RPMI7951 (cell line): ENCODE data around the gene C4orf54. TPM values are rescaled to one million over a fixed set of nuclear protein-coding genes. Genes with fewer than 3 reads are reported as not detected.

Experiments used
- DNase-seq: peaks from one replicate; pipeline ENCODE4 v3.0.0-alpha.2; 2012; ENCODE audit warnings: low read depth
- total RNA-seq: library from RNA; depleted of rRNA; stranded (reverse); fragments of >200 nt; shearing (Covaris generic); gene quantifications from 2 replicates; pipeline ENCODE4 v1.2.3, GENCODE V29; 2014; rRNA removed

Gene C4orf54
- 1.4 TPM in 2 replicates for total RNA-seq

DNA sequence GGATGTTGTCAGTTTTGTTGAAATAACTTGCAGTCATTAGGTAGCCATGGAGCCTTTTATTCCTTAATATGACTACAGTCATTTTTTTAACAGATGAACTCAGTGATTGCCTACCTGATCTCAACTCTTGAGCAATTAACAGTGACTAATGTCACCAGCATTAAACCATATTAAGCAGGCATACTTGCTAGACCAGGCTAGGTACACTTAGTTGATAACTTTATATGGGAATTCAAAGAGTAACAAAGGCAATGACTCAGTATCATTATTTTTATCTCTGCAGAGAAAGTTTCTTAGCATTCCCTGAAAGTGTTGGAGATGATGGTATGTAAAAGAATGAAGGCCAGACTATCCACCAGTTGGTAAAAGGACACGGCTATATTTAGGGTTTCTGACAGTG lies at the start of gene C4orf54:
TSS of gene C4orf54 (minus strand) at position 31 of the 400 bp plus-strand sequence. CDS start 3,180 bp downstream, outside the sequence.
- DNase-seq: no peak

DNA sequence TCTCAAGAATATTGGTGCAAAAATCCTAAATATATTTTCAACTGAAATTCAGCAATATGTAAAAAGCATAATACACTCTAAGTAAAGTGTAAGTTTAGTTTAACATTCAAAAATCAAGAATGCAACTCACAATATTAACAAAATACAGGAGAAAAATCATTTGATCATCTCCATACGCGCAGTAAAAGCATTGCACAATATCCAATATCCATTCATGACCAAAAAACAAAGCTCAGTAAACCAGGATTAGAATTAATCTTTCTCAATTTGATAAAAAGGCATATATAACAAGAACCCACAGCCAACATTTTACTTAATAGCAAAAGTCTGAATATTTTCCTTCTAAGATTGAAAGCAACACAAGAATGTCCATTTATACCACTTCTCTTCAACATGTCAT lies 48.3 kb upstream of the C4orf54 start:
- DNase-seq: no peak

DNA sequence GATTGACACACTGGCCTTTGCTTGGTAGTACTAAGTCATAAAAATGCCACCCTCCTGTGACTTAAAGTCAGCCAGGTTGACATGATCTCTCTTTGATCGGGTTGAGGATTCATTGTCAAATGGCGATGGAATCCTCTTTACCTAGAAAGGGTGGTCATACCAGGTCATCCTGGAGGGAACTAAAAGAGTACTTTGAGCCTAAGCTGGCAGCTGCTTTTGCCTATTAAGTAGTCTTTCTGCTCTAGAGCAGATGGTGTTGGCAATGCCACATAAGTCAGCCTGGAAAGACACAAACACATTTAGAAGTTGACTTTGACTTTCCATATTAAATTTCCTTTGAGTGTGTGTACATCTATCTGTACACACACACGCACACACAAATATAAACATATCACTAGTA lies 39.2 kb upstream of the C4orf54 start:
- DNase-seq: no peak

DNA sequence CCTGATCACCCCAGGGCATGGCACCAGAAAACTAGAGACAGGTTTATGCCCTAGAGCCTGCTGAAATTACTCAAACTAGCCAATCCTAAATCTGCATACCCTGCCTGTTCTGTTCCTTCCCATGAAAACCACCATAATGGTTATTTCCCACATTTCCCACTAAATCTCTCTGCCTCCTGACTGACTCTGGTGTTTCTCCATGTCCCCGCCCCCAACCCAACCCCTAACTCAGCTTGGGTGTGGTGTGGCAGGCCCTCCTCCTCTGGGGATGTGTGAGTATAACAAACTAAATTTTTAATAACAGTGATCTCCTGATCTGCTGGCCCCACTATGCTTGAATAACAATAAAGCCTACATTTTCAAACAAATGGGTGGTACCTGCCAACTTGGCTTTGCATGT lies 35.5 kb upstream of the C4orf54 start:
- no peak for DNase-seq

DNA sequence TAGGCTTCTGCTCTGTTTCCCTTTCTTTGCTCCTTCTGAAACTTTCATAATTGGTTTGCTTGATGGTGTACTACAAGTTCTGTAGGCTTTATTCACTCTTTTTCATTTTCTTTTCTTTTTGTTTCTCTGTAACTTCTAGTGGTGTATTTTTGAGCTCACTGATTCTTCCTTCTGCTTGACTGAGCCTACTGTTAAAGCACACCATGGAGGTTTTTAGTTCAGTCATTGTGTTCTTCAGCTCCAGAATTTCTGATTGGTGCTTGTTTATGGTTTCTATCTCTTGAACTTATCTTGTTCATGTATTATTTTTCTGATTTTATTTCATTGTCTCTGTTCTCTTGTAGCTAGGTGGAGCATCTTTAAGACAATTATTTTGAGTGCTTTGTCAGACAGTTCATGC lies 33.4 kb upstream of the C4orf54 start:
- DNase-seq: no peak

DNA sequence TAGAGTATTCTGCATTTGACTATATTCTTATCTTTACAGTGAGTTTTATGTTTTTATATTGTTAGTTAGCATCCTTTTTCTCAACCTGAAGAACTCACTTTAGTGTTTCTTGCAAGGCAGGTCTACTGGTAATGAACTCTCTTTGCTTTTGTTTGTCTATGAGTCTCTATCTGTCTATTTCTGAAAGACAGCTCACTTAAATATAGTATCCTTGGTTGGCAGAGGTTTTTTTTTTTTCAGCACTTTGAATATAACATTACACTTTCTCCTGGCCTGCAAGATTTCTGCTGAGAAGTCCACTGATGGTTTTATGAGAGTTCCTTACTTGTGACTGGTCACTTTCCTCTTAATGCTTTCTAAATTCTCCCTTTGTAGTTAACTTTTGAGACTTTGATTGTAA lies 32.8 kb upstream of the C4orf54 start:
- DNase-seq: no peak

DNA sequence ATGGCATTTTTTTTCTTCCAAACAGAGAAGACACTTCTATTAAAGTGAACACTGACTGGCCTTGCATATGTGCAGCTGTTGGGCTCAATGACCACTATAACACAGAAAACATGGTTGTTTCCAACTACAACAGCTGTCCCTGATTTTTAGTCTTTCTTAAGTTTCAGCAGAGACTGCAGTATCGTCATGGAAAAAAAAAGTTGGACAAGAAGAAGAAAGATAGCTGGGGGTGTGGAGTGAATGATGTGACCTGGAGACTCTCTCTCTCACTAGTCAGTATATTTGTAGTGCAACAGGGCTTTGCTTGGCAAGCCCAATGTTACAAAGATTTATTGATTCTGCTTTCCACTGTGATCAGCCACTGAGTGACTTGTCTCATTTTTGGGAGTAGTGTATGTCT lies 29.5 kb upstream of the C4orf54 start:
- no peak for DNase-seq

DNA sequence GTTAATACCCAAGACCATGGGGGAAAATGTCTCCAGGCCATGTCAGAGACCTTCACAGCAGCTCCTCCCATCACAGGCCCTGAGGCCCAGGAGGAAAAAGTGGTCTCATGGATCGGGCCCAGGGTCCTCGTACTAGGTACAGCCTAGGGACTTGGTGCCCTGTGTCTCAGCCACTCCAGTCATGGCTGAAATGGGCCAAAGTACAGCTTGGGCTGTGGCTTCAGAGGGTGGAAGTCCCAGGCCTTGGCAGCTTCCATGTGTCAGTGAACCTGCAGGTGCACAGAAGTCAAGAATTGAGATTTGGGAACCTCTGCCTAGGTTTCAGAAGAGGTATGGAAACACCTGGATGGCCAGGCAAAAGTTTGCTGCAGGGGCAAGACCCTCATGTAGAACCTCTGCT lies 27.6 kb upstream of the C4orf54 start:
- DNase-seq: no peak

DNA sequence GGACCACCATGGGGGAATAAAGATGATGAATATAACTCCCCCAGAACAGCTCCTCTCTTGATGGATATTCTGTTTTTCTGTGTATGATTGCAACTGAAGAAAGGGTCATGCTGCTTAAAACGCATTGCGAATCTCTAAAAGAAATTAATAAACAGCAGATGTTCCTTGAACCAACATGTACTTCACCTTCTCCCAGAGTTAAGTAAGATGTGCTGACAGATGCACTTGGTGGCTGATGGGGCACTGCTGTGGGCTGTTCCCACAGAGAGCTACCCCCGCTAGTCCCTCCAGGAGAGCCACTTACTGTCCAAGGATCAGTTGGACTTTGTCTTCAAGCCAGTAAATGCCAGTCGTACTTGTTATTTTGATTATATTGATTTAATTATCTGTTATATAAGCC lies 26.3 kb upstream of the C4orf54 start:
- DNase-seq: no peak

DNA sequence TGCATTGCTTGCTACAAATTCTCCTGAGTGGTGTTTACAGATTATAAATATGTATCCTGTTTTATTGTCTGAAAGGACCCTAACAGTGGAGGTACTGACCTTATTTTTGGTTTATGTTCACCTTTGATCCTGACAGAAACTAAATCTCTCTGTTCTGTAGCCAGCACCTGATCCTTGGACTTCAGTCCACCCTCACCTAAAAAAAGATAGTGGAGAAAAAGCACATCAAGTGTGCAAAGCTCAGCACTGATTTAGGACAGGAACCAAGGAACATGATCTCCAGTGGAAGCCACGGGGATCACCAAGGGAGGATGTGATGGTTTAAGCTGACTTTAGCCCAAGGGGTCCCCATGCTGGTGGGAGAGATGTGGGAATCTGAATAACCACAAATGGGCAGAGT lies 22.3 kb upstream of the C4orf54 start:
- no peak for DNase-seq

DNA sequence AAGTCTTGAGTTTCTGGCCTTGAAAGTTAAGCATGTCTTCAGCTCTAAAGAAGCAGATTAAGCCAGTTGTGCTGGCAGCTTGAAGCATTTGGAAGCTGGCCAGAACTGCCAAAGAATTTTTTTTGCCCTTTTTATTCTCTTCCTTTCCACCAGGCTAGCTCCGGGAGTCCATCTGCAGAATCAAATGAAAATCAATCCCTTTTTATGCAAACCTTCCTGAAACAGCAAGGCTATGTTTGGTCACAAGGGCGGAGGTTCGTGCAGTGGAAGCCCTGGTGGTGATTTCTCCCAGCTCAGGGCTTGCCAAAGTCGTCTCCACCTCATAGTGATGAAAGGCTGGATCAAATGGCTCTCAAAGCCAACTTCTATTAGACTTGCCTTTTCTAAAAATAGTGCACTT lies 21.6 kb upstream of the C4orf54 start:
- DNase-seq: peak; percentile 41

DNA sequence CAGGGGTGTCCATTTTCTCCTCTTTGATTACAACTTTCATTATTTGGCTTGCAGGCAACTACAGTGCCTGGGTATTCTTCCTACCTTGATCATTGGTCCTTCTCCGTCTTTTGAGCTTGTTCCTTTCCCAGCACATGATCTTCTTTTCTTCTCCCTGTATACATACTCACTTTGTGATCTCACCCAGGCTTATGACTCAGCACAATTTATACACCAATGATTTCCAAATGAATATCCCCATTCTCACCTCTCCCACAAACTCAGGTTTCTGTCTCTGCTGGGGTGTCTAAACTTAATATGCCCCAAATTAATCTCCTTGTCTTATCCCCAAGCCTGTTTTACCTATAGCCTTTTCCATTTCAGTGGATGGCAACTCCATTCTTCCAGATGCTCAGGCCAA lies 19.5 kb upstream of the C4orf54 start:
- no peak for DNase-seq

DNA sequence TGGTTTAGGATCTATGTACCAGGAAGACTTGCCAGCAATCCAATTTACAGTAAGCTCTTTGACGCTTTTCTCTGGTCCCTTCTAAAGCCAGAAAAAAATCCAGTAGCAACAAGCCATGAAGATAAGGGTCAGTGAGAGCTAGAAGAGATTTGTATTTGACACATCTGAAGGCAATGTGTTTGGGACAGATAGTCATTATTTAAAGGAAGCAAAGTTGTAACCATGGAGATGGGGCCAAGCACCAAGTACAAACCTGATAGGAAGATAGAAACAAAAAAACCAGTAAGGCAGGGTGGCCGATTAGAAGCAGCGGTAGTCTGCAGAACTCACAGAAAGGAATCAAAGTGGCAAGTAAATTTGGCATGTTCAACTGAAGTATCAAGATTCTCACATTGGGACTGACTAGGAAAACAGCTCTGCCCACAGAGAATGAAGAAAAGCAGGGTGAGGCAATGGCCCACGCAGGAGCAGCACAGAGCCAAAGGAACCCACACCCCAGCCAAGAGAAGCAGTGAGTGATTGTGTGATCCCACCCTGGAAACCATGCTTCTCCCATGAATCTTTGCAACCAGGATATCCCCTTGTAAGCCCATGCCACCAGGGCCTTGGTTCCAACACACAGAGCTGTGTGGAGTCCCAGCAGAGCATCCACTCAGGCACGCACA lies 12.9 kb upstream of the C4orf54 start:
- DNase-seq: no peak

DNA sequence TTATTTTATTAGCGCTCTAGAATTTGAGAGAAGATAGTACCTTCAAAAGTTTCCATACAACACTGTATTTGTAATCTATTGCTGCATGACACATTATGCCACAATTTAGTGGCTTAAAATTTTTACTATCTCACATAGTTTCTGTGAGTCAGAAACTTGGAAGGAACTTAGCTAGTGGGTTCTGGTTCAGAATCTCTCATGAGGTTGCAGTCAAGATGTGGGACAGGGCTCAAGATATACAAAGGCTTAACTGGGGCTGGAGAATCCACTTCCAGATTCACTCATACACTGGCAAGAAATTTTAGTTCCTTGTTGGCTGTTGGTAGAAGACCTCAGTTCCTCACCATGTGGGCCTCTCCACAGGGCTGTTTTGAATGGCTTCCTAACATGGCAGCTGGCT lies 11.5 kb upstream of the C4orf54 start:
- no peak for DNase-seq

DNA sequence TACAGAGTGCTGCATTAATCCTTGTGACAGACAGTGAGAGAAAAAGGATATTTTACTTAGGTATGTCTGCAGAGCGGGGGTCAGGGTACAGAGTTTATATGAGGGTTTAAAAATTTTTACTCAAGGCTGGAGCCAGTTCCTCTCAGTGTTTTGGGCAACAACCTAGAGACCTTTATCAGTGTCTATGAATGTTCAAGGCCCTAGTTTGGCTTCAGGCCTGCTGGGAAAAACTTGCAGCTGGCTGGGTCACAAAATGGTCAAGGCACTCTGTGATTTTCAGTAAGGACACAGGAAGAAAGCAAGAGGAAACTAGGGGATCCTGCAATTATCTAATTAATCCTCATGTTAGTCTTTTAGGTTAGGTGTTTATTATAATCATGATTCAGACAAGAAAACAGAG lies 10.8 kb upstream of the C4orf54 start:
- DNase-seq: no peak

DNA sequence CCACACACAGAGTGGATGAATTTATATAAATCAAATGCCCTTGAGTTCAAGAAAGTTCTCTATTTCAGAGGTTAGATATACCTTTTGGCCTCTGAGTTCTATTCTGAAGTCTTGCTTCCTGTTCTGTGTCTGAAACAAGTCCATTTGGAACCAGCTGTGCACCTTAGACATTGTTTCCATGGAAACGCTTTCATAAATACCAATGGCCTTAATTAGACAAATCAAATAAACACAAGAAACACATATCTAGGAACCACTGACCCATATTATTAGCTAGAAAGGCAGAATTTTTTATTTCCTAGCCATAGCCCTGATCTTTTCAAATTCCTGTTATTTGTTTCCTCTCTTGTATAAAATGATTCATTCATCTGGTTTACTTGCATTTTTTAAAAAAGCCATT lies 8.4 kb upstream of the C4orf54 start:
- no peak for DNase-seq

DNA sequence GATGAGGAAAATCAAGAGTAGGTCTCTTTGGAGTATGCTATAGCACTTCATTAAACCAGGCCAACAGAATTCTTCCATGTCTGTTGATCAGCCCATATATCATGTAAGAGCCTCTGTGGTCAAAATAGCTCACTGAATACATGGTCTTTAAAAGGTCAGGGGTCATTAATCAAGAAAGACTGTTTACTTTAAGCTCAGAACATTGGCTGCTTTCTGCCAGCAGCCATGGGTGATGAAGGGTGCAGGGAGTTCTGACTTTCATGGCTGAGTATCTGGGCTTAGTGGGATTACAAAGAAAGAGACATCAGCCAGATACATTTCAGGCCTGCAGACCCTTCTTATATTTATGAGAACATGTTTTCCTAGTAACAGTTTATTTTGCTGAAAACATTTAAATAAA lies 7.1 kb upstream of the C4orf54 start:
- DNase-seq: no peak

DNA sequence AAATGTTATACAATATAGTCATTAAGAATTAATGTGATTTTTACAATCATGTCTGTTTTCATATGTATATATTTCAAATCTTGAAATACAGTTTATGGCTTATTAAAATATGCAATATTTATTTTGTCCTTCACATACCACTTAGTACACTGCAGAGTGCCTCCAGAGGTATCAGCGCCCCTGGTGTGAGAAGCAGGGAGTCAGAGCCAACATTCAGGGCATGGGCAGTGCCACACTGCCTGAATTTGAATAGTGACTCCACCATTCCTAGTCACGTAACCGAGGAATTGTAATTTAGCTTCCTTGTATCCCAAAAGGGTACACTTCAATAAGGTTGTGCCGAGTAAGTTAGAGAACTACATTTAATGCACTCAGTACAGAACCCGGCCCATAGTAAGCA lies 4.3 kb upstream of the C4orf54 start:
- no peak for DNase-seq

DNA sequence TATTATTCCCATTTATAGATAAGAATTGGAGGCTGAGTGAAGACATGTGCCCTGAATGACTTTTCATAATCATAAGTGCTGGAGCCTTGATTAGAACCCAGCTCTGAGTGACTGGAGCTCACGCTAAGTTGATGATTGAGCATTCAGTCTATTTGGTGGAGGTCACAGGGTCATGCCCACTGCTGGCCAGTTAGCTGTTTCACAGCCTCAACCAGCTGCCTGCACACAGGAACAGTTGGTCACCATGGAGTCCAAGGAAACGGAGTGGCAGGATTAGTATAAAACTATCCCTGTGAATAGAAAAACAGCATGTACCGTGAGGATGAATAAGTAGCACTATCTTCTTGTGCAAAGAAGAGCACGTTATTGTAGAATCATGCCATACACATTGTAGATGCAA lies 1.0 kb upstream of the C4orf54 start:
- DNase-seq: no peak

DNA sequence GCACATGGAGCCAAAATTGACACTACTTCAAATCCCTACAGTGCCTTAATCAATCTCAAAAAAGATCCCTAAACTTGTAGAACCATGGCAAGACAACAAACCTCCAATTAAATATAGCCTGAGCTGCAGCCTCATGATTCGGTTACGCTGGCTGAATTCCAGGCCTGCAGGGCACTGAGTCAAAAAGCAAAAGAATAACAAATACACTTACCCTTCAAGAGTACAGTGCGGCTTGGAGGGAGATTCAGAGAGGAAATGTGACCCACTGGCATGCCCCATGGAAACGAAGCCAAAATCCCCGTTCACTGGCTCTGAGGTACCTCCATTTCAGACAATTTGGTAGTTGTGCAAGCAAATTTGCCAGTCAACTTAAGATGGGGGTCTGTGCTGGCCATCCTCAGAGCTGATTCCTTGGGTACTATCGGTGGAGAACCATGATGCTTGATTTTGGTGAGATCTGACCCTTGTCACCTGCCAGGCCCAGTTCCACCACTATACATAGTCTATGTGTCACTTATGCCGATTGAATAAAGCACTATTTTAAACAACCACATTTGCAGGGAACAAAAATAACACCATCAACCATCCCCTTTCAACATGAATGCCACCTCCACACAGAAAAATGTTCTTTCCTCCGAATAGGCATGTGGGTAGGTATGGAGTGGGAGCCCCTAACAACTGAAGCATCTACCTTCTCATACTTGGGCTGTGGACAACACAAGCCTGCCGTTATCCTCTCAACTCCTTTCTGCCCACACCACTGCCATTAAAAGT lies 2.1 kb downstream of the C4orf54 start:
- peak; percentile 95 for DNase-seq

DNA sequence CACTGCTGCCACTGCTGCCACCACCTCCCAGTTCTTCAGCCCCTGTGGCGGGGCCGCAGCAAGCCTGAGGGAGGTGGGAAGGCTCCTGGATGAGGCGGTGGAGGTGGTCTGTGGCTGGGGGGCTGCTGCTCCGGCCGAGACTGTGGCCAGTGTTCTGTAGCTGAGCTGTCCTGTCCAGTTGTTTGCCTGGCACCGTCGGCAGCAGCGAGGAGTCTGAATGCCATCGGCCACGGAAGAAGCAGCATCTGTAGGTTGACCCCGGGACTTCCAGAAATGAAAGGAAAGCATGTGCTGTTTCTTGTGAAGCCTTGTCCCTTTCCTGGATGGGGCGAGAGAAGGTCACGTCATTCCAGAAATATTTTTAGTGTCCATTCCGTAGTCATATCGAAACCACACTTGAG lies 3.3 kb downstream of the C4orf54 start:
- DNase-seq: peak; percentile 94

DNA sequence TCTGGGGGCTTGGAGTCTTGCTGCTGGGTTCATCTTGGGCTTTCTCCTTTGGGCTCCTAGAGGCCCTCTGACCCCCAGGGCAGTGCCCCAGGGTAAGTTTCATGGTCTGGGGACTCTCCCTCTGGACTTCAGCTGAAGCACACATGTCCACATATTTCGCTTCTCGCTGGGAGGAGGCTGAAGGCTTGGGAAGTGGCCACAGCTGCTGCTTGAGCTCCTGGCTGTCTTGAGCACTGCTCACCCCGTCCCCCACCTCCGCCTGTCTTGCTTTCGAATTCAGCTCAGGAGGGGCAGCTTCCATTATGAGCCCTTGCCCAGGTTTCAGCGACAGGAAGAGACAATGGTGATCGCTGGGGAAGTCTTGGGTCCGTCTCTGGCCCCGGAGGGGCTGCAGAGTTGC lies 3.7 kb downstream of the C4orf54 start:
- no peak for DNase-seq

DNA sequence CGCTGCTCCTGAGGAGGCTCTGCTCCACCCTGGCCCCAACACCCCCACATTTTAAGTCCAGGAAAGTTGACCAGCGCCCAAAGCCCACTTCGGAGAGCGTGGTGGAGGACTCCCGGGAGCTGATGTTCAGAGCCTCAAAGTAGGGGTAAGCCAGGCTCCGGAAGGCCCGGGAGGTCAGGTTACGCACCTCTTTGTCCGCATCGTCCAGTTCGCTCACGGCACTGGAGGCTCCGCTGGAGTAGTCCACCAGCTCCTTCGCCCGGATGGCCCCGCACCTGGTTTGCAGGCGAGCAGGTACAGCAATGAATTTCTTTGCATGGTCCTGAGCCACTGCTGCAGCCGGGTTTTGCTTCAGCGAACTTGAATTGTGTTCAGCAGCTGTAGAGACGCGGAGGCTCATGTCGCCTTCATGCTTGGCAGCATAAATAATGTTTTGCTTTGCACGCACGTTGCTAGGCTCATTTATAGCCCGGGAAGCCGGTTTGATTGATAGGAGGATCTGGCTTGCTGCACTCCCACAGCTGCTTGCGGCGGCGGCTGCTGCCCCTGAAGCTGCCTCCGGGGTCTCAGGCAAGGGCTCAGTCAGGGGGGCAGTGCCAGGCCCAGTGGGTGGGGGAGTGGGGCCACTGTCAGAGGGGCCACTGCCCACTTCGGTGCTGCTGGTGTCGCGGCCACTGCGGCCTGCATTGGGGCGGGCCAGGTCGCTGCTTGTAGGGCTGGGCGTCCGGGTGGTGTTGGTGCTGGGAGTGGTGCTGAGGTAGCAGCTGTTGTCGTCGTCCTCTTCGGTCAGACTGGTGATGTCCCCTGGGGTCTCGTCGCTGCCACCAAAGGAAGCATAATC lies 4.8 kb downstream of the C4orf54 start:
- DNase-seq: no peak
